ENCODE results near the gene MAVS.

GRCh38 chr20:3896853-3897583 lies 50.4 kb downstream of the MAVS start:
- no peak for TF ChIP-seq CTCF (IDR thresholded peaks at IDR 0.05; ENCODE audit: insufficient read depth, low read length)
- TF ChIP-seq POLR2AphosphoS5 (IDR thresholded peaks at IDR 0.05; ENCODE audit: low read depth): no peak
- TF ChIP-seq REST (IDR thresholded peaks at IDR 0.05; ENCODE audit: insufficient replicate concordance, low read depth): no peak
